Right lobe of liver (tissue), 6 donors: ENCODE measurements around the gene KLHL26. TPM values are rescaled to one million over a fixed set of nuclear protein-coding genes. Genes with fewer than 3 reads are reported as not detected.

Experiments used
- ATAC-seq, 4 donors: fragments of 200-7000 bp; cut with Tn5 transposase; one replicate each; pipeline ENCODE4 v1.9.1; 2020; ENCODE audit warnings: mild to moderate bottlenecking in 4 of 4, moderate library complexity in 4 of 4
- DNase-seq, 3 donors: peaks; one replicate each; pipeline ENCODE4 v3.0.0-alpha.2; 2020
- H3K27ac ChIP-seq, 3 donors: fragments of 200-600 bp; one replicate each; pipeline ENCODE4 v1.8.0; 2022
- H3K27me3 ChIP-seq, 2 donors: fragments of 200-600 bp; one replicate each; pipeline ENCODE4 v1.8.0; 2022
- H3K36me3 ChIP-seq, 4 donors: fragments of 200-600 bp; sonication (generic) in 1 of 4; one replicate each; pipeline versions ENCODE4 v1.5.1 to v1.8.0; 2017 to 2022; ENCODE audit warnings: control low read depth in 1 of 4
- H3K4me1 ChIP-seq, 4 donors: fragments of 200-600 bp; sonication (generic) in 1 of 4; one replicate each; pipeline versions ENCODE4 v1.5.1 to v1.8.0; 2017 to 2022; ENCODE audit warnings: control low read depth in 1 of 4
- H3K4me3 ChIP-seq, 3 donors: fragments of 200-600 bp; one replicate each; pipeline ENCODE4 v1.8.0; 2022
- H3K9me3 ChIP-seq, 4 donors: fragments of 200-600 bp; sonication (generic) in 1 of 4; one replicate each; pipeline versions ENCODE4 v1.5.1 to v1.8.0; 2017 to 2022; ENCODE audit warnings: control low read depth in 1 of 4
- CTCF ChIP-seq, 4 donors: fragments of 200-600 bp in 3 of 4; fragments of 450-650 bp in 1 of 4; IDR thresholded peaks; one replicate each; pipeline versions ENCODE4 v1.5.1 to v1.8.0; 2016 to 2022; ENCODE audit warnings: antibody characterized with exemption in 4 of 4, mild to moderate bottlenecking in 2 of 4
- POLR2A ChIP-seq: fragments of 450-650 bp; IDR thresholded peaks from one replicate; pipeline ENCODE4 v1.6.1; 2017; ENCODE audit warnings: antibody characterized with exemption, mild to moderate bottlenecking
- WGBS: methylation state at CpG from one replicate; pipeline ENCODE4 v1.1.6; 2018; ENCODE audit warnings: low coverage, low lambda C conversion rate; ENCODE audit not compliant: insufficient coverage; ENCODE audit errors: missing lambda C conversion rate; 5-methylcytosine and 5-hydroxymethylcytosine counted together
- intact Hi-C, 2 donors: fragments of 100-400 bp; cut with DNase I; formaldehyde crosslinking; loops; one replicate each; pipeline versions ENCODE4 v1.11.2 to v1.14.1; 2022
- total RNA-seq, 6 experiments: library from RNA; depleted of rRNA in 2 of 6; stranded (reverse); fragments of >200 nt in 2 of 6; fragmentation: NEBNext Ultra II Directional in 3 of 6; extraction: Animal tissue kit (Norgen Biotek cat#: 25700) in 3 of 6; gene quantifications; one replicate each; pipeline versions ENCODE4 v1.1.0 to v1.2.4, GENCODE V29; 2016 to 2023
- donor health status: DM: no; HTN: yes; CAD: no.
- donor health status: DM: no; HTN: no; CAD: no.
- donor health status: DM: no; HTN: no; CAD: no.
- donor health status: DM: no; HTN: yes; CAD: no.
- donor health status: DM: no; HTN: yes; CAD: no.

Gene KLHL26
- total RNA-seq, 6 experiments from 2014 or later: 3.8 to 5.0 (median 4.7) TPM

GRCh38 chr19:18611327-18612050 lies 25.3 kb upstream of the KLHL26 start:
- intact Hi-C loops: no loop called here
- no peak for DNase-seq
- WGBS: 3% methylated on average over 13 of the region's 62 CpGs
- H3K36me3 ChIP-seq: no peaks in the 10 kb centered on the region
- TF ChIP-seq POLR2A (no peak), CTCF (IDR thresholded peaks at IDR 0.05) (no peak)
- H3K4me1 ChIP-seq: peaks cover 0 to 7% (median 0%) of the 10 kb centered on the region in 4 donors
- no peak for ATAC-seq
- H3K4me3 ChIP-seq: no peak overlapping the region
- H3K27me3 ChIP-seq: peaks cover 0 to 28% of the 10 kb centered on the region in 2 donors
- no peaks in the 10 kb centered on the region for H3K9me3 ChIP-seq
- H3K27ac ChIP-seq: no peak overlapping the region

- no peak overlapping the region for H3K27ac ChIP-seq
- ATAC-seq (no peak), DNase-seq (no peak)
- no peaks in the 10 kb centered on the region for H3K36me3 ChIP-seq
- H3K9me3 ChIP-seq: no peaks in the 10 kb centered on the region
- intact Hi-C loops: no loop called here
- peaks cover 0 to 27% of the 10 kb centered on the region in 2 donors for H3K27me3 ChIP-seq
- H3K4me1 ChIP-seq: peaks cover 0 to 7% (median 0%) of the 10 kb centered on the region in 4 donors
- whole genome bisulfite sequencing: 2% methylated on average over 26 of the region's 30 CpGs
- no peak overlapping the region for H3K4me3 ChIP-seq
- TF ChIP-seq POLR2A (no peak), CTCF (IDR thresholded peaks at IDR 0.05) (no peak)
Observed at GRCh38 chr19:18612051-18612771, 24.6 kb upstream of the KLHL26 start.

GRCh38 chr19:18612772-18613588 lies 23.8 kb upstream of the KLHL26 start, which contains the start of gene TMEM59L:
Gene TMEM59L, plus strand, starts transcription at chr19:18612870. Its CDS starts 89 bp downstream, at chr19:18612959.
- Histone ChIP-seq H3K4me3 (no peak within 1 kb of the TSS), H3K27ac (no peak within 1 kb of the TSS), H3K9me3 (no peaks in the 10 kb centered on the region), H3K36me3 (no peaks in the 10 kb centered on the region), H3K4me1 (peaks cover 0 to 3% (median 0%) of the 10 kb centered on the region in 4 donors), H3K27me3 (peaks cover 0 to 20% of the 10 kb centered on the region in 2 donors)
- intact Hi-C loops: no loop called here
- ATAC-seq (no peak), DNase-seq (no peak)
- 0% methylated on average over 2 of the region's 70 CpGs for WGBS
- TF ChIP-seq CTCF (IDR thresholded peaks at IDR 0.05): no peak
- no peak for TF ChIP-seq POLR2A

- Histone ChIP-seq H3K27ac (no peak overlapping the region), H3K4me1 (peaks cover 0 to 3% (median 0%) of the 10 kb centered on the region in 4 donors), H3K9me3 (no peaks in the 10 kb centered on the region), H3K36me3 (no peaks in the 10 kb centered on the region), H3K4me3 (no peak overlapping the region), H3K27me3 (peaks cover 0 to 15% of the 10 kb centered on the region in 2 donors)
- TF ChIP-seq CTCF (IDR thresholded peaks at IDR 0.05) (no peak), POLR2A (no peak)
- ATAC-seq: no peak
- no peak for DNase-seq
- intact Hi-C loops: no loop called here
- WGBS: 3% methylated on average over 16 of the region's 23 CpGs
Observed at GRCh38 chr19:18613589-18614234, 23.1 kb upstream of the KLHL26 start.
